ENCODE results near the gene HMGCLL1. TPM values are rescaled to one million over a fixed set of nuclear protein-coding genes. Genes with fewer than 3 reads are reported as not detected.

HMGCLL1 gene
- total and polyA plus RNA-seq, 8 donors, result 4.2 to 13.9 (median 8.0) TPM

- ATAC-seq (peak; percentile 68), DNase-seq (no peak)
- no peak overlapping the region for H3K4me3 ChIP-seq
- H3K27ac ChIP-seq, result no peak overlapping the region
- no peaks in the 10 kb centered on the region for H3K4me1 ChIP-seq
- TF ChIP-seq CTCF (IDR thresholded peaks at IDR 0.05), result no peak
- H3K27me3 ChIP-seq, result no peaks in the 10 kb centered on the region
- H3K9me3 ChIP-seq, result no peaks in the 10 kb centered on the region
- intact Hi-C loops (cut with DNase I), result no loop called here
- H3K36me3 ChIP-seq, result no peaks in the 10 kb centered on the region
These were observed 50.4 kb downstream of the HMGCLL1 start for GRCh38 chr6:55528624-55529023.

GRCh38 chr6:55524441-55524840, 54.6 kb downstream of the HMGCLL1 start:
- Histone ChIP-seq H3K27ac (no peak overlapping the region), H3K4me3 (no peak overlapping the region), H3K9me3 (no peaks in the 10 kb centered on the region), H3K36me3 (no peaks in the 10 kb centered on the region), H3K27me3 (no peaks in the 10 kb centered on the region), H3K4me1 (no peaks in the 10 kb centered on the region)
- intact Hi-C loops (cut with DNase I), result no loop called here
- DNase-seq, result no peak
- no peak for TF ChIP-seq CTCF (IDR thresholded peaks at IDR 0.05)
- no peak for ATAC-seq

GRCh38 chr6:55518529-55519060, 60.4 kb downstream of the HMGCLL1 start:
- Histone ChIP-seq H3K9me3 (no peaks in the 10 kb centered on the region), H3K36me3 (no peaks in the 10 kb centered on the region), H3K4me1 (no peaks in the 10 kb centered on the region), H3K27me3 (no peaks in the 10 kb centered on the region), H3K4me3 (no peak overlapping the region), H3K27ac (no peak overlapping the region)
- DNase-seq (no peak), ATAC-seq (no peak)
- intact Hi-C loops (cut with DNase I), result no loop called here
- TF ChIP-seq CTCF (IDR thresholded peaks at IDR 0.05), result no peak

- Histone ChIP-seq H3K9me3 (no peaks in the 10 kb centered on the region), H3K4me3 (no peak overlapping the region), H3K4me1 (no peaks in the 10 kb centered on the region), H3K27ac (no peak overlapping the region), H3K36me3 (no peaks in the 10 kb centered on the region), H3K27me3 (no peaks in the 10 kb centered on the region)
- DNase-seq, result no peak
- no peak for TF ChIP-seq CTCF (IDR thresholded peaks at IDR 0.05)
- intact Hi-C loops (cut with DNase I), result no loop called here
- ATAC-seq, result no peak
These were observed 62.3 kb downstream of the HMGCLL1 start for GRCh38 chr6:55516736-55517135.

- H3K27ac ChIP-seq, result no peak overlapping the region
These were observed 66.1 kb downstream of the HMGCLL1 start for GRCh38 chr6:55512904-55513303.

More at GRCh38 chr6:55512904-55513303, 66.1 kb downstream of the HMGCLL1 start:
- no peak for ATAC-seq
- intact Hi-C loops (cut with DNase I), result no loop called here
- H3K9me3 ChIP-seq, result no peaks in the 10 kb centered on the region
- TF ChIP-seq CTCF (IDR thresholded peaks at IDR 0.05), result no peak
- no peak for DNase-seq
- H3K36me3 ChIP-seq, result no peaks in the 10 kb centered on the region
- no peaks in the 10 kb centered on the region for H3K4me1 ChIP-seq
- no peaks in the 10 kb centered on the region for H3K27me3 ChIP-seq
- no peak overlapping the region for H3K4me3 ChIP-seq

Data from left lung (tissue), 10 donors.